SK-N-SH (cell line): ENCODE results near the gene ATP2A1.

ENCODE experiments used
- CTCF ChIP-seq: fragments of 200-600 bp; sonication (generic); IDR thresholded peaks from 2 replicates; pipeline ENCODE4 v1.6.1; 2017; ENCODE audit warnings: antibody characterized with exemption, mild to moderate bottlenecking, moderate library complexity
- EP300 ChIP-seq, 2 experiments: IDR thresholded peaks; 2 replicates each; pipeline versions ENCODE4 v1.4.0 to v1.6.1; 2012; ENCODE audit warnings: borderline replicate concordance in 1 of 2, low read depth in 1 of 2, low read length in 1 of 2
- GATA2 ChIP-seq: sonication (generic); formaldehyde crosslinking; IDR thresholded peaks from 2 replicates; pipeline ENCODE4 v1.5.0; 2020; ENCODE audit warnings: mild to moderate bottlenecking, missing genetic modification reagents
- NRF1 ChIP-seq: IDR thresholded peaks from 2 replicates; pipeline ENCODE4 v1.6.1; 2012; ENCODE audit warnings: low read depth, mild to moderate bottlenecking, low read length
- PBX3 ChIP-seq: IDR thresholded peaks from 2 replicates; pipeline ENCODE4; 2012
- POLR2AphosphoS5 ChIP-seq: IDR thresholded peaks from 2 replicates; pipeline ENCODE4 v1.6.1; 2012; ENCODE audit warnings: low read depth, low read length
- RAD21 ChIP-seq: IDR thresholded peaks from 2 replicates; pipeline ENCODE4 v1.6.1; 2012; ENCODE audit warnings: mild to moderate bottlenecking, low read length
- RXRA ChIP-seq: IDR thresholded peaks from 2 replicates; pipeline ENCODE4 v1.4.0; 2012; ENCODE audit warnings: low read depth, mild to moderate bottlenecking, borderline replicate concordance
- TAF1 ChIP-seq: IDR thresholded peaks from 2 replicates; pipeline ENCODE4 v1.6.1; 2012; ENCODE audit warnings: low read depth, mild to moderate bottlenecking, low read length, moderate library complexity, borderline replicate concordance
- ZBTB33 ChIP-seq: IDR thresholded peaks from 2 replicates; pipeline ENCODE4 v1.4.0; 2012; ENCODE audit warnings: low read depth, borderline replicate concordance

- TF ChIP-seq POLR2AphosphoS5 (no peak; the same call in 1 of the 2 replicates), CTCF (no peak), RAD21 (no peak), GATA2 (no peak), NRF1 (no peak), ZBTB33 (no peak), TAF1 (no peak), EP300 (IDR thresholded peaks at IDR 0.05; ENCODE audit: borderline replicate concordance in 1 of 2, low read depth in 1 of 2, low read length in 1 of 2) (no peak), RXRA (no peak), PBX3 (no peak)
Observed at GRCh38 chr16:28837672-28838557, 40.4 kb upstream of the ATP2A1 start.
